Stimulated activated CD8-positive, alpha-beta memory T cell treated with anti-CD3 and anti-CD28 coated beads, Interleukin-12 subunit alpha, Interleukin-12 subunit beta, amount 100 ng/mL, for 24 hours (primary cell): Measurements from ENCODE around the gene KIF5A.

ENCODE experiments used
- DNase-seq: peaks from one replicate; pipeline ENCODE4 v3.0.0-alpha.2; 2020; ENCODE audit errors: extremely low read depth

KIF5A gene

GRCh38 chr12:57535764-57536596 is 13.9 kb upstream of the KIF5A start:
- DNase-seq = no peak

DNA sequence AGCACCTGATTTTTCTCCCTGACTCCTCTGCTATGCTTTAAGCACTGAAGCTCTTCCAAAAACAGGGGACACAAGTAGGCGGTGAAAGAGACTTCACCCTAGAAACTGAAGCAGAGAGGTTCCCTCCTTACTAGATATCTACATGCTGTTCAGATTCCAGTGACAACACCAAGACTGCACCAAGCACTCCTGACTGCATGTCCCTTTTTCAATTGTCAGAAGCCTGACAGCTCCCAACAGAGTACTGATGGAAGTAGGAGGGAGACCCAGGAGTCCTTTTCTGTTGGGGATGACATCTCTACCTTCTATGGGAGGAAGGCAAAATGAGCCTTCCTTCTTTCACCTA is 13.3 kb upstream of the KIF5A start:
- DNase-seq = no peak

- no peak for DNase-seq
These were observed 10.6 kb upstream of the KIF5A start for GRCh38 chr12:57539134-57539768.

- DNase-seq = no peak
These were observed 8.8 kb upstream of the KIF5A start for GRCh38 chr12:57541001-57541400.

GRCh38 chr12:57541717-57542116 is 8.1 kb upstream of the KIF5A start:
- no peak for DNase-seq

DNA sequence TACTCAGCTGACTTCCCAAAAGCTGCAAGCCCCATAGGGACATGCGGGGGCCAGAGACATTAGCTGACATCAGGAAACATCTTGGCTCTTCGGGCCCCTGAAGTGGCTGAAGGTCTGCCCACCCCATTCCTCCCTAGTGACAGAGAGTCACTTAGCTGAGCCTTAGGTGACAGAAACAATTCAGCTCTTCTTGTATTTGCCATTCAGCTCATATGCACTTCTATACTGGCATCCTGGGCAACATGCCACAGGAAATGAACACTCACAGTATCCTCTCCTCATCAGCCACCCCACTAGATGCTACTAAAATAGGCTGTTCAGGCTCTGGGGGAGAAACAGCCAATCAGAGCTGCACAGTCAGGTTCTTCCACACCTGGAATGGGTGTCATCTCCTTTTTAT is 6.3 kb upstream of the KIF5A start:
- DNase-seq = no peak

GRCh38 chr12:57545809-57546437 is 3.9 kb upstream of the KIF5A start:
- DNase-seq = no peak

DNA sequence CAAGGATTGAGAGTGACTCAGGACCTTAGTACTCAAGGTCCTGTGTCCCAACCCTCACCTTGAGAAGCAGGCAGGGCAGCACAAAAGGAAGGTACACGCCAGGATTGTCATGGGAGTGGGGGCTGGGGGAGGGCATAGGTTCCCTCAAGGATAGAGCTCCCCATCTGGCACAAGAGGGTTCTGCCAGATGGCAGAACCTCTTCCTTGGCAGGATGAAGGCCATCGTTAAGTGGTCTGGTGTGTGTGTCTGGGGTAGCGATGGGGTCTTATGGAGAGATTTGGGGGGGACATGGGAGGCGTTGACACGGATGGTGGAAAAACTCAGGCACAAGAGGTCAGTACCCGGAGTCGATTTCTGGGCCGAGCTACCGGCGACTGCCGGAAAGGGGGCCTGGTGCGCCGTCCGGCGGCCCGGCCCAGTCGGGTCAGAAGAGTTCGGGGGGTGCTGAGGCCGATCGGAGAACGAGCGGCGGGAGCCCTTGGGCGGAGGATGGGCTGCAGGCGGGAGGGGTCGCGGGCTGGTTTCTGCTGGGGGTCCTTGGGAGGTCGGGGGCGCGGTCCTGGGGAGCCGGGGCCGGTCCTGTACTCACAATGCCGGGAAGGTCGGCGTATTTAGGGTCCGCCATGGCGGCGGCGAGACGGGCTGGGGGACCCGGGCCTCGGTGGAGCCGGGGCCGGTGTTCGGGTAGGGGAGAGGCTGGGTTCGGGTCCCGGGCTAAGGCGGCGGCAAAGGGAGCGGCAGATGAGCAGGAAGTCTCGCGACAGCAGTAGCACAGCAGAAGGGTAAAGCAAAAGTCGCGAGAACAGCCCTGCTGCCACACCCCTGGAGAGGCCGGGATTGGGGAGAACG is 3.2 kb upstream of the KIF5A start, which contains the start of gene DCTN2:
Gene DCTN2, minus strand, starts transcription at position 755 of the 850 bp plus-strand sequence. Its CDS starts 129 bp downstream, at position 626.
- DNase-seq = peak; percentile 83

- DNase-seq = no peak
These were observed 2.4 kb upstream of the KIF5A start for GRCh38 chr12:57547288-57548012.

GRCh38 chr12:57548013-57548315 is 1.9 kb upstream of the KIF5A start:
- no peak for DNase-seq

GRCh38 chr12:57548488-57548887 is 1.4 kb upstream of the KIF5A start:
- DNase-seq = no peak

GRCh38 chr12:57549203-57549908 is 488 bp upstream of the KIF5A start:
- DNase-seq = no peak

GRCh38 chr12:57550641-57551549 is 1.1 kb downstream of the KIF5A start:
- DNase-seq = no peak

- no peak for DNase-seq
These were observed 1.9 kb downstream of the KIF5A start for GRCh38 chr12:57551637-57552305.

DNA sequence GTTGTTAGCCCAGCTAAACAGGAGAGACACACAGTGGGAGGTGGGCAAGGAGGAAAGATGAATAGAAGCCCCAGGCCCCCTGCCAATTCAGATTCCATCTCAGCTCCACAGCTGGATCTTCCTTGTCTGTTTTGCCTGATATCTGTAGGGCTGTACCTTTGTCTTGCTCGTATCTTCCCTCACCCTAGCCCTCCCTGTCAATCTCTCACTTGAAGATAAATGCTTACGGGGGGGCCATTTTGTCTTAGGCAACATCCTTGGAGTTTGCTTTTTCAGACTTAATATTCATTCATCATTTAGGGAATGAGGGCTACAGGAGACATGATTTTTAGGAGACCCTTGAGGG is 2.4 kb downstream of the KIF5A start:
- no peak for DNase-seq

- DNase-seq = no peak
These were observed 3.0 kb downstream of the KIF5A start for GRCh38 chr12:57552835-57553313.

- DNase-seq = no peak
These were observed 3.7 kb downstream of the KIF5A start for GRCh38 chr12:57553343-57554202.

DNA sequence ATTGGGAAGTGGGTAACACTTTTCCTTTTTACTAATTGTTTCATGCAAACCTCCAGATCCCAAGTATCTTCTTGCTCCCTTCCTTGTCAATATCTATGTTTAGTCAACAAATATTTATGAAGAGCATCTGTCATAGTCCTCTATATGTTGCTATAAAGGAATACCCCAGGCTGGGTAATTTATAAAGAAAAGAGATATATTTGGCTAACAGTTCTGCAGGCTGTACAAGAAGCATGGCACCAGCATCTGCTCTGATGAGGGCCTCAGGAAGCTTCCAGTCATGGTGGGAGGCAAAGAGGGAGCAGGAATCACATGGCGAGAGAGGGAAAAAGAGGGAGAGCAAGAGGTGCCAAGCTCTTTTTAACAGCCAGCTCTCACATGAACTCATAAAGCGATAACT is 4.6 kb downstream of the KIF5A start:
- no peak for DNase-seq
